Adrenal gland (tissue), 5 donors: ENCODE data around the gene PNMT.

ENCODE experiments used
- POLR2A ChIP-seq, 2 donors: fragments of 450-650 bp; IDR thresholded peaks; one replicate each; pipeline ENCODE4 v1.6.1; 2017; ENCODE audit warnings: antibody characterized with exemption in 2 of 2, mild to moderate bottlenecking in 2 of 2, moderate library complexity in 1 of 2
- TF ChIP-seq, protein P1 (sequence below), 6 experiments: fragments of 450-650 bp in 4 of 6; fragments of 200-600 bp in 2 of 6; sonication (generic) in 1 of 6; IDR thresholded peaks; 1 replicate in 5 of 6; 2 replicates in 1 of 6; pipeline versions ENCODE4 v1.5.1 to v1.8.0; 2016 to 2021; ENCODE audit warnings: antibody characterized with exemption in 6 of 6, mild to moderate bottlenecking in 2 of 6, moderate library complexity in 1 of 6
- donor health status: DM: no; HTN: no; CAD: no.

DNA sequence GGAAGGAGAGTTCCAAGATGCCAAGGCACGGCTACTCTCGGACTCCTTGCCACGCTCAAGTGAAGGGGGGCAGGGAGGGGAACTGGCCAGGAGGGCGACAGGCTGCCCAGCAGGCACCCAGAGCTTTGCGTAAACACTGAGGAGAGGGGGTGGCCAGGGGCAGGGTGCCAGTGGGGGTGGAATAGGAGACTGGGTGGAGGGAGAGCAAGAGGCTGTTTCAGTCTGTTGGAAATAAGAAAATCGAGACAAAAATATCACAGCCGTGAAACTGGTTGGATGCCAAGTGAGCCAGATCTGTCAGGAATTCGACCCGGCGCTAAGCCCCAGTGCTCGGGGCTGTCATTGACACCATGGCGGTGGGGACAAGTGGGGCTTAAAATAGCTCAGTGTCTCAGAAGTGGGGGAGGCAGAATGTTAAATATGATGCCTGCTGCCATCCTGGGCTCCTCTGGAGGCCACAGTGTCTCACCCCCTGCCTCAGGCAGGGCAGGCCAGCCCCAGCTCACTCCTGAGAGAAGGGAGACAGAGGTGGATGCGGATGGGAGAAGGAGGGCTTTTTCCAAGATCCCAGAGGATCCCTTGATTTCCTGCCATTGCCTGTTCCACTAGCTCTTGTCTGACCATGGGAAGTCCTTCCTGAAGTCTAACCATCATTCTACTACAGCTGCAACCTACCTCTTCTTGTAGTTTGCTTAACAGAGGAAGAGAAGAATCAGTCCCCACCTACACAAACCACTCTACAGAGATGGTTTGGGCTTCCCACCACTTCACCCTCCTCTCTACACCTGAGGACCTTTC lies 9.5 kb downstream of the PNMT start:
- TF ChIP-seq, protein P1, sequence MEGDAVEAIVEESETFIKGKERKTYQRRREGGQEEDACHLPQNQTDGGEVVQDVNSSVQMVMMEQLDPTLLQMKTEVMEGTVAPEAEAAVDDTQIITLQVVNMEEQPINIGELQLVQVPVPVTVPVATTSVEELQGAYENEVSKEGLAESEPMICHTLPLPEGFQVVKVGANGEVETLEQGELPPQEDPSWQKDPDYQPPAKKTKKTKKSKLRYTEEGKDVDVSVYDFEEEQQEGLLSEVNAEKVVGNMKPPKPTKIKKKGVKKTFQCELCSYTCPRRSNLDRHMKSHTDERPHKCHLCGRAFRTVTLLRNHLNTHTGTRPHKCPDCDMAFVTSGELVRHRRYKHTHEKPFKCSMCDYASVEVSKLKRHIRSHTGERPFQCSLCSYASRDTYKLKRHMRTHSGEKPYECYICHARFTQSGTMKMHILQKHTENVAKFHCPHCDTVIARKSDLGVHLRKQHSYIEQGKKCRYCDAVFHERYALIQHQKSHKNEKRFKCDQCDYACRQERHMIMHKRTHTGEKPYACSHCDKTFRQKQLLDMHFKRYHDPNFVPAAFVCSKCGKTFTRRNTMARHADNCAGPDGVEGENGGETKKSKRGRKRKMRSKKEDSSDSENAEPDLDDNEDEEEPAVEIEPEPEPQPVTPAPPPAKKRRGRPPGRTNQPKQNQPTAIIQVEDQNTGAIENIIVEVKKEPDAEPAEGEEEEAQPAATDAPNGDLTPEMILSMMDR (IDR thresholded peaks at IDR 0.05): no peak
- TF ChIP-seq POLR2A (IDR thresholded peaks at IDR 0.05): no peak
